Mucosa of rectum (tissue), 2 donors: ENCODE results near the gene COMMD7.

Experiments
- H3K27ac ChIP-seq, 2 donors: one replicate each; pipeline ENCODE4 v1.7.0; 2013; ENCODE audit warnings: inconsistent platforms in 2 of 2, low read depth in 2 of 2, low read length in 2 of 2
- H3K27me3 ChIP-seq, 2 donors: one replicate each; pipeline ENCODE4 v1.7.0; 2013; ENCODE audit warnings: low read length in 2 of 2; ENCODE audit not compliant: control insufficient read depth in 2 of 2, insufficient read depth in 2 of 2
- H3K36me3 ChIP-seq, 2 donors: one replicate each; pipeline ENCODE4 v1.7.0; 2013; ENCODE audit warnings: low read length in 2 of 2; ENCODE audit not compliant: control insufficient read depth in 2 of 2, insufficient read depth in 2 of 2
- H3K4me1 ChIP-seq, 2 donors: one replicate each; pipeline ENCODE4 v1.7.0; 2013; ENCODE audit warnings: low read length in 2 of 2, mild to moderate bottlenecking in 1 of 2; ENCODE audit not compliant: control insufficient read depth in 2 of 2, insufficient read depth in 2 of 2
- H3K4me3 ChIP-seq, 2 donors: one replicate each; pipeline ENCODE4 v1.7.0; 2013; ENCODE audit warnings: low read length in 2 of 2
- H3K9ac ChIP-seq, 2 donors: one replicate each; pipeline ENCODE4 v1.7.0; 2013; ENCODE audit warnings: low read length in 2 of 2, low read depth in 1 of 2, mild to moderate bottlenecking in 1 of 2
- H3K9me3 ChIP-seq, 2 donors: one replicate each; pipeline ENCODE4 v1.7.0; 2013; ENCODE audit warnings: low read length in 2 of 2; ENCODE audit not compliant: control insufficient read depth in 2 of 2
- donor health status: healthy.
- donor health status: Normal muscosa, but diverticular disease.

Gene COMMD7

GRCh38 chr20:32663335-32664011 lies 79.8 kb downstream of the COMMD7 start:
- Histone ChIP-seq H3K27me3 (no peaks in the 10 kb centered on the region), H3K36me3 (no peaks in the 10 kb centered on the region), H3K9ac (no peak overlapping the region), H3K4me3 (no peak overlapping the region), H3K4me1 (peaks cover 3 to 6% of the 10 kb centered on the region in 2 donors), H3K9me3 (no peaks in the 10 kb centered on the region), H3K27ac (no peak overlapping the region)

- H3K27me3 ChIP-seq: no peaks in the 10 kb centered on the region
Measured at GRCh38 chr20:32661820-32662528, 81.3 kb downstream of the COMMD7 start.

GRCh38 chr20:32660661-32661060 lies 82.6 kb downstream of the COMMD7 start:
- Histone ChIP-seq H3K9me3 (no peaks in the 10 kb centered on the region), H3K27ac (no peak overlapping the region), H3K4me1 (peaks cover 3 to 6% of the 10 kb centered on the region in 2 donors), H3K9ac (no peak overlapping the region), H3K36me3 (no peaks in the 10 kb centered on the region), H3K27me3 (no peaks in the 10 kb centered on the region), H3K4me3 (no peak overlapping the region)

More at GRCh38 chr20:32661820-32662528, 81.3 kb downstream of the COMMD7 start:
- H3K9ac ChIP-seq: no peak overlapping the region
- no peaks in the 10 kb centered on the region for H3K36me3 ChIP-seq
- H3K4me3 ChIP-seq: no peak overlapping the region
- H3K9me3 ChIP-seq: no peaks in the 10 kb centered on the region
- no peak overlapping the region for H3K27ac ChIP-seq
- H3K4me1 ChIP-seq: peaks cover 3 to 6% of the 10 kb centered on the region in 2 donors

GRCh38 chr20:32656827-32657226 lies 86.4 kb downstream of the COMMD7 start:
- Histone ChIP-seq H3K27ac (no peak overlapping the region), H3K4me1 (peaks cover 2 to 3% of the 10 kb centered on the region in 2 donors), H3K4me3 (no peak overlapping the region), H3K9ac (no peak overlapping the region), H3K9me3 (no peaks in the 10 kb centered on the region), H3K27me3 (peaks cover 0 to 2% of the 10 kb centered on the region in 2 donors), H3K36me3 (no peaks in the 10 kb centered on the region)

GRCh38 chr20:32655903-32656512 lies 87.3 kb downstream of the COMMD7 start:
- H3K27ac ChIP-seq: no peak overlapping the region
- peaks cover 2 to 3% of the 10 kb centered on the region in 2 donors for H3K4me1 ChIP-seq
- peaks cover 0 to 2% of the 10 kb centered on the region in 2 donors for H3K27me3 ChIP-seq
- no peaks in the 10 kb centered on the region for H3K36me3 ChIP-seq
- H3K9ac ChIP-seq: no peak overlapping the region
- no peak overlapping the region for H3K4me3 ChIP-seq
- no peaks in the 10 kb centered on the region for H3K9me3 ChIP-seq

- Histone ChIP-seq H3K9me3 (no peaks in the 10 kb centered on the region), H3K27ac (no peak overlapping the region), H3K4me1 (peaks cover 2 to 3% of the 10 kb centered on the region in 2 donors), H3K4me3 (no peak overlapping the region), H3K36me3 (no peaks in the 10 kb centered on the region), H3K9ac (no peak overlapping the region), H3K27me3 (peaks cover 0 to 3% of the 10 kb centered on the region in 2 donors)
Measured at GRCh38 chr20:32652739-32653526, 90.3 kb downstream of the COMMD7 start.
